CD4-positive, alpha-beta T cell treated with Interleukin-10 for 1 hour (primary cell): Measurements from ENCODE around the gene MRPS34.

Experiments used
- DNase-seq: peaks from one replicate; pipeline ENCODE4 v3.0.0-alpha.2; 2020

The MRPS34 gene

GRCh38 chr16:1768767-1769401, 4.0 kb downstream of the MRPS34 start:
- DNase-seq: no peak

GRCh38 chr16:1768061-1768766, 4.7 kb downstream of the MRPS34 start:
- DNase-seq: no peak

GRCh38 chr16:1767116-1767994, 5.6 kb downstream of the MRPS34 start:
- DNase-seq: no peak

- no peak for DNase-seq
Measured at GRCh38 chr16:1766701-1767100, 6.2 kb downstream of the MRPS34 start.

GRCh38 chr16:1766231-1766630, 6.7 kb downstream of the MRPS34 start:
- no peak for DNase-seq

- no peak for DNase-seq
Measured at GRCh38 chr16:1765826-1766225, 7.1 kb downstream of the MRPS34 start.

- DNase-seq: no peak
Measured at GRCh38 chr16:1764971-1765370, 8.0 kb downstream of the MRPS34 start.

- no peak for DNase-seq
Measured at GRCh38 chr16:1763521-1764511, 9.1 kb downstream of the MRPS34 start.

GRCh38 chr16:1762879-1763520, 9.9 kb downstream of the MRPS34 start:
- DNase-seq: no peak

GRCh38 chr16:1762196-1762878, 10.6 kb downstream of the MRPS34 start:
- no peak for DNase-seq

- DNase-seq: no peak
Measured at GRCh38 chr16:1761751-1762150, 11.2 kb downstream of the MRPS34 start.

GRCh38 chr16:1760911-1761310, 12.0 kb downstream of the MRPS34 start:
- no peak for DNase-seq

- no peak for DNase-seq
Measured at GRCh38 chr16:1759511-1759910, 13.4 kb downstream of the MRPS34 start.

GRCh38 chr16:1758923-1759322, 14.0 kb downstream of the MRPS34 start:
- DNase-seq: no peak

- DNase-seq: no peak
Measured at GRCh38 chr16:1757714-1758461, 15.0 kb downstream of the MRPS34 start.

GRCh38 chr16:1754204-1754603, 18.7 kb downstream of the MRPS34 start:
- no peak for DNase-seq

- no peak for DNase-seq
Measured at GRCh38 chr16:1752853-1753252, 20.1 kb downstream of the MRPS34 start.

GRCh38 chr16:1751946-1752345, 21.0 kb downstream of the MRPS34 start:
- DNase-seq: no peak

- no peak for DNase-seq
Measured at GRCh38 chr16:1749152-1750117, 23.5 kb downstream of the MRPS34 start.
